HL-60 (cell line): Measurements from ENCODE around the gene KRT85.

ENCODE experiments used
- DNase-seq, 2 experiments: peaks; one replicate each; pipeline ENCODE4 v3.0.0-alpha.2; 2010 to 2020; ENCODE audit warnings: low read depth in 1 of 2, low spot score in 1 of 2
- H3K27ac ChIP-seq: fragments of 250-450 bp; sonication (Bioruptor Pico); replicated peaks from 2 replicates; pipeline ENCODE4 v1.5.1; 2020; ENCODE audit warnings: mild to moderate bottlenecking, moderate library complexity
- H3K27me3 ChIP-seq: fragments of 250-450 bp; sonication (Bioruptor Pico); 2 replicates; pipeline ENCODE4 v1.5.1; 2021; ENCODE audit warnings: mild to moderate bottlenecking, moderate library complexity; ENCODE audit not compliant: insufficient read depth, poor library complexity, severe bottlenecking
- H3K4me3 ChIP-seq: replicated peaks from 2 replicates; pipeline ENCODE4 v1.5.1; 2011; ENCODE audit warnings: mild to moderate bottlenecking, control low read depth, low read length; ENCODE audit not compliant: insufficient read depth
- GABPA ChIP-seq: IDR thresholded peaks from 2 replicates; pipeline ENCODE4 v1.6.1; 2012; ENCODE audit warnings: low read depth
- POLR2AphosphoS5 ChIP-seq: IDR thresholded peaks from 2 replicates; pipeline ENCODE4 v1.6.1; 2012; ENCODE audit warnings: low read depth
- SPI1 ChIP-seq: IDR thresholded peaks from 2 replicates; pipeline ENCODE4 v1.6.1; 2012; ENCODE audit warnings: low read depth, mild to moderate bottlenecking, borderline replicate concordance
- TF ChIP-seq, protein P1 (sequence below): IDR thresholded peaks from one replicate; pipeline ENCODE4 v1.5.1; 2011; ENCODE audit warnings: low read length, control low read depth, inconsistent platforms; ENCODE audit not compliant: insufficient read depth
- TF ChIP-seq, protein P2 (sequence below): IDR thresholded peaks from 2 replicates; pipeline ENCODE4 v1.6.1; 2012; ENCODE audit warnings: low read depth; ENCODE audit not compliant: insufficient replicate concordance

Gene KRT85

DNA sequence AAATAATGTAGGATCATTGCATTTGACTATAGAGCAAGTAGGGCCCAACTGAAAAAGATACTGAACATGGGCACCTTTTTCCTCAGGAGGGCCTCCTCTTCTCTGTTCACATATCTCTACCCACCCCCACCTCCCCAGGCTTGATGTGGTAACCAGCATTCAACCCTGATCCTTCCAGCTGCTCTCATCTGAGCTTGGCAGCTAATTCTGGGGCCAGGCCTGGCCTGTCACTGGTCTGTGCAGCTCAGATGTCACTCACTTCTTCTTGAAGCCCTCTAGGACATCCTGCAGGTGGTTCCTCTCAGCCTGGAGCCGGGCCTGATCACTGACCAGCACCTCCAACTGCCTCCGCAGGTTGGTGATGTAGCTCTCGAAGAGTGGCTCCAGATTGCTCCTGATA lies 16.1 kb upstream of the KRT85 start:
- no peak for DNase-seq
- no peak overlapping the region for H3K27ac ChIP-seq
- no peak overlapping the region for H3K4me3 ChIP-seq
- peaks cover 4% of the 10 kb centered on the region for H3K27me3 ChIP-seq
- TF ChIP-seq, protein P1, sequence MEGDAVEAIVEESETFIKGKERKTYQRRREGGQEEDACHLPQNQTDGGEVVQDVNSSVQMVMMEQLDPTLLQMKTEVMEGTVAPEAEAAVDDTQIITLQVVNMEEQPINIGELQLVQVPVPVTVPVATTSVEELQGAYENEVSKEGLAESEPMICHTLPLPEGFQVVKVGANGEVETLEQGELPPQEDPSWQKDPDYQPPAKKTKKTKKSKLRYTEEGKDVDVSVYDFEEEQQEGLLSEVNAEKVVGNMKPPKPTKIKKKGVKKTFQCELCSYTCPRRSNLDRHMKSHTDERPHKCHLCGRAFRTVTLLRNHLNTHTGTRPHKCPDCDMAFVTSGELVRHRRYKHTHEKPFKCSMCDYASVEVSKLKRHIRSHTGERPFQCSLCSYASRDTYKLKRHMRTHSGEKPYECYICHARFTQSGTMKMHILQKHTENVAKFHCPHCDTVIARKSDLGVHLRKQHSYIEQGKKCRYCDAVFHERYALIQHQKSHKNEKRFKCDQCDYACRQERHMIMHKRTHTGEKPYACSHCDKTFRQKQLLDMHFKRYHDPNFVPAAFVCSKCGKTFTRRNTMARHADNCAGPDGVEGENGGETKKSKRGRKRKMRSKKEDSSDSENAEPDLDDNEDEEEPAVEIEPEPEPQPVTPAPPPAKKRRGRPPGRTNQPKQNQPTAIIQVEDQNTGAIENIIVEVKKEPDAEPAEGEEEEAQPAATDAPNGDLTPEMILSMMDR, result no peak
- no peak for TF ChIP-seq GABPA
- TF ChIP-seq, protein P2, sequence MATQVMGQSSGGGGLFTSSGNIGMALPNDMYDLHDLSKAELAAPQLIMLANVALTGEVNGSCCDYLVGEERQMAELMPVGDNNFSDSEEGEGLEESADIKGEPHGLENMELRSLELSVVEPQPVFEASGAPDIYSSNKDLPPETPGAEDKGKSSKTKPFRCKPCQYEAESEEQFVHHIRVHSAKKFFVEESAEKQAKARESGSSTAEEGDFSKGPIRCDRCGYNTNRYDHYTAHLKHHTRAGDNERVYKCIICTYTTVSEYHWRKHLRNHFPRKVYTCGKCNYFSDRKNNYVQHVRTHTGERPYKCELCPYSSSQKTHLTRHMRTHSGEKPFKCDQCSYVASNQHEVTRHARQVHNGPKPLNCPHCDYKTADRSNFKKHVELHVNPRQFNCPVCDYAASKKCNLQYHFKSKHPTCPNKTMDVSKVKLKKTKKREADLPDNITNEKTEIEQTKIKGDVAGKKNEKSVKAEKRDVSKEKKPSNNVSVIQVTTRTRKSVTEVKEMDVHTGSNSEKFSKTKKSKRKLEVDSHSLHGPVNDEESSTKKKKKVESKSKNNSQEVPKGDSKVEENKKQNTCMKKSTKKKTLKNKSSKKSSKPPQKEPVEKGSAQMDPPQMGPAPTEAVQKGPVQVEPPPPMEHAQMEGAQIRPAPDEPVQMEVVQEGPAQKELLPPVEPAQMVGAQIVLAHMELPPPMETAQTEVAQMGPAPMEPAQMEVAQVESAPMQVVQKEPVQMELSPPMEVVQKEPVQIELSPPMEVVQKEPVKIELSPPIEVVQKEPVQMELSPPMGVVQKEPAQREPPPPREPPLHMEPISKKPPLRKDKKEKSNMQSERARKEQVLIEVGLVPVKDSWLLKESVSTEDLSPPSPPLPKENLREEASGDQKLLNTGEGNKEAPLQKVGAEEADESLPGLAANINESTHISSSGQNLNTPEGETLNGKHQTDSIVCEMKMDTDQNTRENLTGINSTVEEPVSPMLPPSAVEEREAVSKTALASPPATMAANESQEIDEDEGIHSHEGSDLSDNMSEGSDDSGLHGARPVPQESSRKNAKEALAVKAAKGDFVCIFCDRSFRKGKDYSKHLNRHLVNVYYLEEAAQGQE, result no peak
- TF ChIP-seq POLR2AphosphoS5, result no peak
- no peak for TF ChIP-seq SPI1

DNA sequence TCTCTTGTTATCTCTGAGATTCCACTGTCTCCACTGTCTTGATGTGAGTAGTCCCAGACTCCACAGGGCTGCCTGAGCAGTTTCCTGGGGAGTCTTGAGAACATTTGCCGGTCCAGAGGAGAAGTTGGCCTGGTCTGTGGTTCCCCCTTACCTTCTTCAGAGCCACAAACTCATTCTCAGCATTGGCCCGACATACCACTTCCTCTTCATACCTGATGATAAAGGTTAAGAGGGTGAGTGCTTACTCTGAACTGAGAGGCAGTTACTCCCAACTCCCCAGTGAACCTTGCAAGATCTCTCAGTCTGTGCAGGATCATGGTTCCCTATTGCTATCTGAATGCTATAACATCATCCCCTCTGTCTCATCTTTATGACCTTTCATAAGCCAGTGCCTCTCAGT lies 15.6 kb upstream of the KRT85 start:
- TF ChIP-seq SPI1 (no peak), POLR2AphosphoS5 (no peak), GABPA (no peak)
- TF ChIP-seq, protein P2, result no peak
- TF ChIP-seq, protein P1, result no peak
- Histone ChIP-seq H3K27ac (no peak overlapping the region), H3K27me3 (peaks cover 4% of the 10 kb centered on the region), H3K4me3 (no peak overlapping the region)
- DNase-seq, result no peak

DNA sequence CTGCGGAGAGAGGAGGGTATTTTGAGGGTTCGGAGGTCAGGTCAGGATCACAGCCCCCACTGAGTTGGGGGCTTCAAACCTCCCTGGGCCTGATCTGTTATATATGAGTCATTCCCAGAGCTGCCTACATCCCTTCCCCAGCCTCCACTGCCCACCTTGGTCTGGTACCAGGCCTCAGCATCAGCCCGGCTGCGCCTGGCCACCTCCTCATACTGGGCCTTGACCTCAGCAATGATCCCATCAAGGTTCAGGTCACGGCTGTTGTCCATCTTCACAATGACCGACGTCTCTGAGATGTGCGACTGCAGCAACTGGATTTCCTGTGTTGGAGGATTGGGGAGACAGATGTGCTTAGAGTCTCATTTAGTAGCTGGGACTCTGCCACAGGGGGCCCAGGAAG lies 13.9 kb upstream of the KRT85 start:
- H3K27me3 ChIP-seq, result peaks cover 4% of the 10 kb centered on the region
- DNase-seq, result no peak
- no peak overlapping the region for H3K27ac ChIP-seq
- TF ChIP-seq SPI1, result no peak
- TF ChIP-seq POLR2AphosphoS5, result no peak
- TF ChIP-seq GABPA, result no peak
- TF ChIP-seq, protein P1, result no peak
- TF ChIP-seq, protein P2, result no peak
- no peak overlapping the region for H3K4me3 ChIP-seq
